Parathyroid adenoma (tissue), 2 donors: ENCODE results near the gene RHBG.

Experiments used
- H2AFZ ChIP-seq: fragments of 300-600 bp; sonication (generic); one replicate; pipeline ENCODE4 v1.7.0; 2017; ENCODE audit warnings: antibody characterized with exemption, mild to moderate bottlenecking
- H3K27ac ChIP-seq: fragments of 300-600 bp; sonication (generic); one replicate; pipeline ENCODE4 v1.7.0; 2017
- H3K27me3 ChIP-seq: fragments of 300-600 bp; sonication (generic); one replicate; pipeline ENCODE4 v1.7.0; 2017; ENCODE audit warnings: low read length; ENCODE audit not compliant: control insufficient read depth, insufficient read depth
- H3K36me3 ChIP-seq: fragments of 300-600 bp; sonication (generic); one replicate; pipeline ENCODE4 v1.7.0; 2017; ENCODE audit warnings: low read length; ENCODE audit not compliant: control insufficient read depth, insufficient read depth
- H3K4me1 ChIP-seq: fragments of 300-600 bp; sonication (generic); one replicate; pipeline ENCODE4 v1.7.0; 2017; ENCODE audit warnings: control low read depth
- H3K4me2 ChIP-seq: fragments of 300-600 bp; sonication (generic); one replicate; pipeline ENCODE4 v1.7.0; 2017; ENCODE audit warnings: low read length
- H3K4me3 ChIP-seq: fragments of 300-600 bp; sonication (generic); one replicate; pipeline ENCODE4 v1.7.0; 2017; ENCODE audit warnings: low read depth, low read length
- H3K79me2 ChIP-seq: fragments of 300-600 bp; sonication (generic); one replicate; pipeline ENCODE4 v1.7.0; 2017; ENCODE audit warnings: control low read depth
- H3K9ac ChIP-seq: fragments of 300-600 bp; sonication (generic); one replicate; pipeline ENCODE4 v1.7.0; 2017; ENCODE audit warnings: mild to moderate bottlenecking
- H3K9me3 ChIP-seq: fragments of 300-600 bp; sonication (generic); one replicate; pipeline ENCODE4 v1.7.0; 2017; ENCODE audit warnings: low read length; ENCODE audit not compliant: control insufficient read depth
- TF ChIP-seq, protein P1 (sequence below): fragments of 300-600 bp; sonication (generic); IDR thresholded peaks from one replicate; pipeline ENCODE4 v1.7.0; 2017; ENCODE audit warnings: antibody characterized with exemption, mild to moderate bottlenecking
- donor health status: primary hyperparathyroidism.

RHBG gene

GRCh38 chr1:156385534-156386031 lies 16.6 kb downstream of the RHBG start:
- TF ChIP-seq, protein P1, sequence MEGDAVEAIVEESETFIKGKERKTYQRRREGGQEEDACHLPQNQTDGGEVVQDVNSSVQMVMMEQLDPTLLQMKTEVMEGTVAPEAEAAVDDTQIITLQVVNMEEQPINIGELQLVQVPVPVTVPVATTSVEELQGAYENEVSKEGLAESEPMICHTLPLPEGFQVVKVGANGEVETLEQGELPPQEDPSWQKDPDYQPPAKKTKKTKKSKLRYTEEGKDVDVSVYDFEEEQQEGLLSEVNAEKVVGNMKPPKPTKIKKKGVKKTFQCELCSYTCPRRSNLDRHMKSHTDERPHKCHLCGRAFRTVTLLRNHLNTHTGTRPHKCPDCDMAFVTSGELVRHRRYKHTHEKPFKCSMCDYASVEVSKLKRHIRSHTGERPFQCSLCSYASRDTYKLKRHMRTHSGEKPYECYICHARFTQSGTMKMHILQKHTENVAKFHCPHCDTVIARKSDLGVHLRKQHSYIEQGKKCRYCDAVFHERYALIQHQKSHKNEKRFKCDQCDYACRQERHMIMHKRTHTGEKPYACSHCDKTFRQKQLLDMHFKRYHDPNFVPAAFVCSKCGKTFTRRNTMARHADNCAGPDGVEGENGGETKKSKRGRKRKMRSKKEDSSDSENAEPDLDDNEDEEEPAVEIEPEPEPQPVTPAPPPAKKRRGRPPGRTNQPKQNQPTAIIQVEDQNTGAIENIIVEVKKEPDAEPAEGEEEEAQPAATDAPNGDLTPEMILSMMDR: peak; percentile 79
- H3K27ac ChIP-seq: no peak overlapping the region
- H3K4me3 ChIP-seq: no peak overlapping the region
- no peaks in the 10 kb centered on the region for H3K27me3 ChIP-seq
- H3K79me2 ChIP-seq: no peaks in the 10 kb centered on the region
- H3K4me2 ChIP-seq: no peak overlapping the region
- H3K9ac ChIP-seq: no peak overlapping the region
- H3K36me3 ChIP-seq: no peaks in the 10 kb centered on the region
- no peaks in the 10 kb centered on the region for H3K4me1 ChIP-seq
- no peaks in the 10 kb centered on the region for H3K9me3 ChIP-seq
- no peak overlapping the region for H2AFZ ChIP-seq

DNA sequence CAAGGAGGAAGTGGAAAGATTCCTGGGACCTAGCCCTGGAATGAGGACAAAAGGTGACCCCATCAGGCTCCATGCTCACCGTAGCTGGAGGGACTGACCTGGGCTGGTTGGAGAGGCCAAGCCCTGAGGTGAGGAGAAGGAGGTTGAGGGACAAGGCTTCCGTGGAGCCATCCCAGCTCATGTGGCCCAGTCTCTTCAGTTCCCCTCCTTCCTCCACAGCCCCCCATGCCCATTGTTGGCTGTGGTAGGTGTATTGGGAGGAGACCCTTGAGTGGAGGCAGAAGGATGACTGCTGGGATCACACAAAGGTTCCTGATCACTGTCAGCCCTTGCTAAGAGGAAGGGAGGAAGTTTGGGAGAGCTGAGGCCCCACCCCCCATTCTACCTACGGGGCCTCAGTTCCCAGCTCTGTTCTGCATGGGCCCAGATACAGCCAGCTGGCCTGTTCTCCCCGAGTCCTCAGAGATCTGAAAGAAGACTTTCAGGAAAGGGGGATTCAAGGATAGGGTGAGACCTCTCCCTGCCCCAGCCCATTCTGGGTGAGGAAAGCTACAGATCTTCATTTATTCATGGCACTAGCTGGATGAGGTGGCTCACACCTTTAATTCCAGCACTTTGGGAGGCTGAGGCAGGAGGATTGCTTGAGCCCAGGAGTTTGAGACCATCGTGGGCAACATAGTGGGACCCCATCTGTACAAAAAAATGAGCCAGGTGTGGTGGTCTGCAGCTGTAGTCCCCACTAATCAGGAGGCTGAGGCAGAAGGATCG lies 17.3 kb downstream of the RHBG start:
- Histone ChIP-seq H3K4me2 (no peak overlapping the region), H3K9ac (no peak overlapping the region), H3K4me1 (no peaks in the 10 kb centered on the region), H2AFZ (no peak overlapping the region), H3K79me2 (no peaks in the 10 kb centered on the region), H3K9me3 (no peaks in the 10 kb centered on the region), H3K27me3 (no peaks in the 10 kb centered on the region), H3K36me3 (no peaks in the 10 kb centered on the region), H3K4me3 (no peak overlapping the region), H3K27ac (no peak overlapping the region)
- TF ChIP-seq, protein P1: no peak

DNA sequence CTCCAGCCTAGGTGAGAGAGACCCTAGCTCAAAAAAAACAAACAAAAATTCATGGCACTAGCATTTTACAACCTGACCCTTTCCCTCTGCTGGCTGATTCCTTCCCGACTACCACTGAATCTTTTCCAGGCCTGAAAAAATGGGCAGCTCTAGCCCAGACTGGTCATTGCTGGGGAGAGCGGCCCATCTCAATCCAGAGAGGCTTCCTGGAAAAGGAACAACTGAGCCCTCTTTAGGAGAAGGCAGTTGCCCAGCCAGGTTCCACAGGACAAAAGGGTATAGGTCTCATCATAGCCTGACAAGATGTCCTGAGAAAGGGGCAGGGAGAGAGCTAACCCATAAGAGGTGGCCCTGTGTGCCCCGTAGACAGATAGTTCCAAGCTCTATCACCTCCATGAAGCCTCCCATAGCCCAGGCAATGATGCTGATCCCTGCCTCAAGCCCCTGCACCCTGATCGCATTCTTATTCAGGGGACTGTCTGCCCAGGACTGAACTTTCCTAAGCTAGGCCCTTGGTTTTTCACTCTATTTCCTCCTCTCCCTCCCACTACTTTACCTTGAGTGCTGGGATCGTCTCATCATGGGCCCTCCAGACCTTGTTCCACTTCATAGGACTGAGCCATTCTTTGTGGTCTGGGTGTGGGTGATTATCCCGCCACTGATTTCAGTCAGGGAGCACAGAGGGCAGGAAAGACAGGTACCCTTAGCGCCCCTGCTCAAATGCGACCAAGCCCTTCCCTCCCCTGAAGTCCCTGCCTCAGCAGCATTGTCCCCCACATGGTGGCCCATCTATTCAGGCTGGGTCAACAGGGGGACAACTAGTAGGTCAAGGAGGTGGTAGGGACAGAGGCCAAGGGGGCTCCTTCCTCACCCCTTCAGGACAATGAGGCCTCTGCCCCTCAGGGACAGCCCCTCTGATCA lies 18.2 kb downstream of the RHBG start:
- Histone ChIP-seq H3K9me3 (no peaks in the 10 kb centered on the region), H2AFZ (no peak overlapping the region), H3K27ac (no peak overlapping the region), H3K9ac (no peak overlapping the region), H3K4me3 (no peak overlapping the region), H3K27me3 (no peaks in the 10 kb centered on the region), H3K36me3 (no peaks in the 10 kb centered on the region), H3K4me1 (no peaks in the 10 kb centered on the region), H3K79me2 (no peaks in the 10 kb centered on the region), H3K4me2 (no peak overlapping the region)
- TF ChIP-seq, protein P1: no peak

DNA sequence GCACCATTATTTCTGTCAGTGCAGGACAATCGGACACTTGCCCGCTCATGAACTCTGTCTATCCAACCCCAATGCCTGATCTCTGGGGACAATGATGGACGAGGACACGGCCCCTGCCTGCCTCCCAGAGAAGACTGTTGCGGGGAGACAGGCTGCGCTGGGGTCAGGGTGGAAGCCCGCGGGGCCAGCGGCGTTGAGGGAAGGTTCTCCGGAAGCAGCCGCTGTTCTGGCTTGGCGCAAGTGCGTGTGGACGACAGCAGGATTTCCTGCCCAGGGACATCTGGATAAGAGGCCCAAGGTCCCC lies 18.8 kb downstream of the RHBG start:
- no peaks in the 10 kb centered on the region for H3K36me3 ChIP-seq
- H3K27ac ChIP-seq: no peak overlapping the region
- H3K9ac ChIP-seq: no peak overlapping the region
- no peaks in the 10 kb centered on the region for H3K9me3 ChIP-seq
- H3K79me2 ChIP-seq: no peaks in the 10 kb centered on the region
- TF ChIP-seq, protein P1: no peak
- no peak overlapping the region for H3K4me2 ChIP-seq
- H3K4me3 ChIP-seq: no peak overlapping the region
- H3K27me3 ChIP-seq: no peaks in the 10 kb centered on the region
- no peak overlapping the region for H2AFZ ChIP-seq
- H3K4me1 ChIP-seq: no peaks in the 10 kb centered on the region
